NCI-H2171 treated with DMSO at 0.1 percent for 48 hours (cell line): Measurements from ENCODE around the gene TLL1.

ENCODE experiments used
- DNase-seq: peaks from one replicate; lab custom pipeline; 2025; lab: John Stamatoyannopoulos, UW

TLL1 gene

GRCh38 chr4:165894159-165894558 lies 21.1 kb downstream of the TLL1 start:
- no peak for DNase-seq

GRCh38 chr4:165905405-165906027 lies 32.5 kb downstream of the TLL1 start:
- DNase-seq, result no peak

DNA sequence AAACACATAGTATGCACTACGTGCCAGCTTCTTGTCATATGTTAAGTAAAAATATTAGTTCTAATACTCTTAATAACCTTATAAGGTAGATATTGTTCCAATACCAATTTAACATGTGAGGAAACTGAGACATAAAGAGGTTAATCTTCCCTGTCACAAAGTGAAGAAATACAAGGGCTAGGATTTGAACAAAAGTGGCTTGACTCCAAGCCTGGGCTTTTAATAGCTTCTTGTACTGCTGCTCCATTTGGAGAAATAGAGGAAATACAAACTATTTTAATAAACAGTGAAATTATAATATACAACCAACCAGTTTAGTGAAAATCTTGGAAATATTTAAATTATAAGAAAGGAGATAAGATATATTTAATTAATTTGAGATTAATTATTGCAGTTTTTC lies 33.2 kb downstream of the TLL1 start:
- no peak for DNase-seq

GRCh38 chr4:165909947-165910346 lies 36.9 kb downstream of the TLL1 start:
- DNase-seq, result no peak

DNA sequence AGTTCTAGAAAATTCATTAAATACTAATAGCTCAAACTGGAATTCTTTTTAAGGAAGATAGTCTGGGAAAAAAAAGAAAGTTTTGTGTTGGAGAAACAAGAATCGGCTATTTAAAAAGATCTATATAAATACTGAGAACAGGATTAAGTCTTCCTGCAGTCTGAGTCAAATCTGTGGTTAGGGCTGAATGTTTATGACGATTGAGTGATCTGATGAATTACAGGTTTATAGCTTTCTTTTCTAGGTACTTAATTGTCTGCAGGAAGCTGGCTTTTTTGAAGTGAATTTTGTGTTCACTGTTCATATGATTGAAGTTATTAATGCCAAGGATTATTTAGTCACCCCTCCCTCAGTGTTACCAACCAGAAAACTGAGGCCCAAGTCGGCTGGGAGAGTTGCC lies 42.2 kb downstream of the TLL1 start:
- no peak for DNase-seq

DNA sequence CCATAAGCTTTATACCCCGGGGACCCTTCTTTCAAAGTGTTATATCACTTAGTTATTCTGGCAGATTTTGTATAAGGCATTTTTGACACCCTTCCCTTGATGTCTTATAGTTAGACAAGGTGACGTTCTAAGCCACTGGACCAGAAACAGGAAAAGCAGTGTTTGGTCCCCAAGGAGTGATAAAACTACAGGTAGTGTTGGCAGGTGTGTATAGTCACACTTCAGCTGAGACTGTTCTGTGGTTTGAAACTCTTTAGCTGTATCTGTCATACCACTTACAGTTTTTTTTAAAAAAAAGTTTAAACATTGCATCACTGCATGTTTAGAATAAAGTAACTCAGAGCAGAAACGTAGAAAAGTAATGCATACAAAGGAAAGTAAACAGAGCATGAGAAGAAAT lies 48.5 kb downstream of the TLL1 start:
- DNase-seq, result peak; percentile 3

GRCh38 chr4:165922747-165923146 lies 49.7 kb downstream of the TLL1 start:
- DNase-seq, result no peak

DNA sequence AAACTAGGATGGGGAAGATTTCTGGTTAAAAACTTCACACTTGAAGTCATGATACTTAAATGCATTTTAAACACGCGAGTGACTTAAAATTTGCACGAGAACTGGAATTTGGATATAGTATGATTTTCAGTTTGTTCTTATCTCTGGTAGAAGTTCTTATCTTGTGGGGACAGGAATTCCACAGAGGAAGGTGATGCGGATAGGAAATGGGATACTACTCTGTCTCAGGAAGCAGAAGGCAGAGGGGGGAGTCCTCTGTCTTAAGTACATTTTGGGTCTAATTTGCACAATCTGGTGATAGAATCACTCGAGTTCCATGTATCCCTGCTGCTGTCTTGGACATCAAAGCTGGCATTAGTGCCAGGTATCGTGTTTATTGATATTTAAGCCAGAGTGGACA lies 53.3 kb downstream of the TLL1 start:
- DNase-seq, result no peak

DNA sequence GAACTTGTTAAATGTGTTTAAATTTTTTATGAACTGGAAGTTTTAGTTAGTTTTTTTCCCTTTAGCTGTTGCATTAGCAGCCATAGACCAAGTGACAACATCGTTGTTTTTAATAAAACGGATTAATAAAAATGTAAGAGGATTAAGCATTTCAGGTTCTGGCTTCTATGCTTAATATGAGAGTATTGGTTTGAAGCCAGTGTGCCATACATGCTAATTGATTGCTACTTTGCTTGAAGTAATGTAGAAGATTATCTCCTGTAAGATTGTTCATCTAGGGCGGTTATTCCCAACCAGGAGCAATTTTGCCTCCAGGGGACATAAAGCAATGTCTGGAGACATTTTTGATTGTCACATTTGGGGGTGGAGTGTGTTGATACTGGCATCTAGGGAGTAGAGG lies 54.3 kb downstream of the TLL1 start:
- no peak for DNase-seq

- no peak for DNase-seq
These were observed 54.8 kb downstream of the TLL1 start for GRCh38 chr4:165927815-165928214.

DNA sequence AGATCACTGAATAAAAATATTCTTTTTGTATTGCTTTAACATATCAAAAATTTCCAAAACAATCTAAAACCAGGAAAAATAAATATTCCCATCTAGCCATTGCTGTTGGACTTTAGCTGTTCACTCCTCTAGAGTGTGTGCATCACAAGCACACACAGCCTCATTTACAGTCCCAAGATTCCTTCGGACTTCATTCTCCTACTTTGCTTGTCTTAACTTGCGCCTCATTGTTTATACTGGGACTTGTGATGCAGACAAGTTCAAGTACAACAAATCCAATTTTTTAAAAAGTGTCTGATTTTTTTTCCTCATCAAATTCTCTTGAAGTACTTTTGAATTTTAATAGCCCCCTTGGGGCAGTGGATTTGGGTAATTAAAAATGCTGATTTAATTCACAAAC lies 55.6 kb downstream of the TLL1 start:
- no peak for DNase-seq

DNA sequence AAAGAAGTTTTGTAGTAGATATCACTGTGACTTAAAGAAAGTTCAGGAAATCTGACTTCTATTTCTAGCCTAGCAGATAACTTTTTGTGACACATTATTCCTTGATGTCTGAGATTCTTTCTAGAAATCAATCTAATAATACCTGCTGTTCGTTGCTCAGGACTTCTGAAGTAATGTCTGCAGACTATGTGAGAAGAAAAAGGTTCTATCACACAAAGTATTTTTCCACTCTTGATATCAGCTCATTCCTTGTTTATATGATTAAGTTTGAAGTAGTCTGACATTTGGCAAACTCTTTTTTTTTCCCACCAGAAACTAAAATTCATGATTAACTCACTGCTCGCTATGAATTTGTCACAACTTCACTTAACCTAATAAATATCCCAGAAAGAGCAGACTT lies 56.6 kb downstream of the TLL1 start:
- no peak for DNase-seq

- no peak for DNase-seq
These were observed 58.7 kb downstream of the TLL1 start for GRCh38 chr4:165931741-165932140.

DNA sequence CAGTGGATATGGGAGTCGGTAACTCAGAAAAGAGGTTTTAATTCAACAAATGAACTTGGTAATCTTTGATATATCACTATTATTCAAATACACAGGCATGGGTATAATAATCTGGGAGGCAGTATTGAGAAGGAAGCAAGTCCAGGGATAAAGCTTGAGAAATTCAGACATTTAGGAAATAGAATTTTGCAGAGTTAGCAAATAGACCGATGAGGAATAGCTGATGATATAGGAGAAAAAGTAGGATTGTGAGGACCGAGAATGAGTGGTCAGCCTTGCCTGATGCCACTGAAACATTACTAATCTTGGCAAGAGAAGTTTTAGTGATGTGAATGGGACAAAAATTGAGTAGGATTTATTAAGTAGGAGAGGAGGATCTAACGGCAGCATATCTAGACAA lies 71.9 kb downstream of the TLL1 start:
- DNase-seq, result no peak

DNA sequence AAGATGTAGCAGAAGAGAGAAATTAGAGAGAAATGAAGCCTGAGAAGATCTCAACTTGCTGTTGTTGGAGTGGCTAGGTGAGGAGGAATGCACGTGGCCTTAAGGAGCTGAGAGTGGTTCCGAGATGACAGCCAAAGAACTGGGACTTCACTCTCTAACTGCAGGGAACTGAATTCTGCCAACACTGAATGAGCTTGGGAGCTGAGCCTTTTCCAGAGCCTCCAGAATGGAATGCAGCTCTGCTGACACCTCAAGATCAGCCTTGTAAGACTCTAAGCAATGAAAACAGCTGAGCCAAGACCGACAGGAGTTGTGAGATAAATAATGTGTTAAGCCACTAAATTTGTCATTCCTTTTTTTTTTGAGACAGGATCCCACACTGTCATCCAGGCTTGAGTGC lies 73.0 kb downstream of the TLL1 start:
- DNase-seq, result no peak

DNA sequence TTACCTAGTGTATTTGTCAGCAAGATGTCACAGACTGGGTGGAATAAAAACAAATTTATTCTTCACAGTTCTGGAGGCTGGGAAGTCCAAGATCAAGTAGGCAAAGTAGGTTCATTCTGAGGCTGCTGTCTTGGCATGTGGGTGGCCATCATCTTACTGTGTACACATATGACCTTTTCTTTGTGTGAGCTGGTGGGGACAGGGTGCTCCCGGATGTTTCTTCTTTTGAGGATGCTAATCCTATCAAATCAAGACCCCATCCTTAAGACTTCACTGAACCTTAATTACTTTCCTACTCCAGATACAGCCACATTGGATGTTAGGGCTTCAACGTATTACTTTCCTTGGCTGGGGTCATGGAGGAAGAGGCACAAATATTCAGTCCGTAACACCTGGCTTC lies 74.0 kb downstream of the TLL1 start:
- no peak for DNase-seq

- DNase-seq, result peak; percentile 54
These were observed 80.1 kb downstream of the TLL1 start for GRCh38 chr4:165953181-165953580.

DNA sequence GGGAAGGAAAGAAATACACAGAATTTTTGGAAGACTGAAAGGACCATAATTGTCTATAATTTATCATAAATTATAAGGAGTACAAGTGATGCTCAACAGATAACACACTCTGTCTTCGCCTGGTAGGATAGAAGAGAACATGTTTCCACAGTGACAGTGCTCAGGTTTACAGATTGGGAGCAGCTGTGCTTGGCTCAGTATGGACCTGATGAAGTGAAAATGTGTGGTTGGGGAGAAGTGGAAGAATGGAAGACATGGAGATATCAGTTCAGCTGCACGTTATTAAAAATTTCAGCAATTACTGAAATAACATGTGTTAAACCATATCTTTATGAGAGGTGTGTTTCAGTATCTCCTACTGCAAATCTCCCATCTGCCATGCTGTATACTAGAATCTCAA lies 90.6 kb downstream of the TLL1 start:
- no peak for DNase-seq

- no peak for DNase-seq
These were observed 91.6 kb downstream of the TLL1 start for GRCh38 chr4:165964591-165964990.

DNA sequence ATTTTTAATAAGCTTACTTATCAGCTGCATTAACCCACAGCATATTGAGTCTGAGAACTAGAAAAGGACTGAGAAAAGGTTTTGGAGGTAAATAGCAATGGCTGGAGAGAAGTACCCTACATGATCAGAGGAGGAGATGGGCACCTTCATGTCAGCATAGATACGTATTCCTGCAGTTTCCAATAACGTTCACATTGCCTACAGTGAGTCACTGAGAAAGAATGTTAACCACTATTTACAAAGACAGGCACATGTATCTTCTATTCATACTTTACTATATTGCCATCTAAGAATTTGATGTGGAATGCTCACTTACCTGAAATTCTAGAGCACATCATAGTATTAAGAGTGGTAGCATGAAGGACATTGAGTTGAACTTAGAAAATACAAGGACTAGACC lies 92.5 kb downstream of the TLL1 start:
- DNase-seq, result no peak

GRCh38 chr4:165966833-165967232 lies 93.8 kb downstream of the TLL1 start:
- no peak for DNase-seq

DNA sequence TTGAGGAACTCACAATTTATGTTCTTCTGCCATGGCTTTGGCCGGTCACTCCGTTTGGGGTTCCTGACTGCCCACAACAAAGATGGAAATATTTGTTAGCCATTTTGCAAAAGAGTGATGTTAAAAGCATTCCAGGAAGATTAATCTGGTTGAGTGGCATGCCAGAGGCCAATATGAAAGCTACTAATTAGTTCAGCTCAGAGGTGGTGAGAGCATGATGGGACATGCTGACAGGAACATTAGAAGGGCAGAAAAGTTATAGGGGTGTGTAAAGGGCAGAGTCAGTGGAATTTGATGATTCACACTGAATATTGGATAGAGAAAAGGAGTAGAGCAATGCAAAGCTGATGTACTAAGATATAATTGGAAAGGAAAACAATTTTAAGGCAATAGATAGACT lies 94.4 kb downstream of the TLL1 start:
- no peak for DNase-seq

DNA sequence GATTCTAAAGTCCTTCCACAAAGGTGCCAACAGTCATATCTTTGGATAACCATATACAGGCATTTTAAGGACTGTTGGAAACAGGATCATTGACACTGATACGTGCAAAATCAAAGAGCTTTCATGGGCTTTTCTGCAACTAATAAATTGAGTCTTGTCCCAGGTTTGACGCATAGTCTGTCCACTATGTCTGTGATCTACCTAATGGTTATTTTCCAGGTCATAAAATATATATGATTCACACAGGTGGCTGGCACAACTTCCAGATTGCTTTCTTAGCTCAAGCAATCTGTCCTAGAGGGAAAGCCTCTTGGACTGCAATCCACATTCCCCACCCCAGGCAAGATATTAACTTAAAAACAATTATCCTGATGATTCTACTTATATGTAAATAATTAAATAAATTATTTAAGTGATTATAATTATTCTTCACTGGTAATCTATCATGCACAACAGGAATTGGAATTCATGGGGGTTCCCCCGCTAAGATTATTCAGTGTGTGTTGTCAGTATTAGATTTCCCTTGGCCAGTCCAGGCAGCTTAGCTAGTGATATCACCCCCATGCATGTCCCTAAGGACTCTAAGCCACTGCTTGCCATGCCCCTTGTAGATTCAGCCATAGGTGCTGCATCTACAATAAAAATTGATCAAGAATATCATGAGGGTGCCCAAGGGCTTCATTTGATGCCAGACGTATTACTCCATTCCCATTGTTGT lies 97.8 kb downstream of the TLL1 start:
- no peak for DNase-seq

DNA sequence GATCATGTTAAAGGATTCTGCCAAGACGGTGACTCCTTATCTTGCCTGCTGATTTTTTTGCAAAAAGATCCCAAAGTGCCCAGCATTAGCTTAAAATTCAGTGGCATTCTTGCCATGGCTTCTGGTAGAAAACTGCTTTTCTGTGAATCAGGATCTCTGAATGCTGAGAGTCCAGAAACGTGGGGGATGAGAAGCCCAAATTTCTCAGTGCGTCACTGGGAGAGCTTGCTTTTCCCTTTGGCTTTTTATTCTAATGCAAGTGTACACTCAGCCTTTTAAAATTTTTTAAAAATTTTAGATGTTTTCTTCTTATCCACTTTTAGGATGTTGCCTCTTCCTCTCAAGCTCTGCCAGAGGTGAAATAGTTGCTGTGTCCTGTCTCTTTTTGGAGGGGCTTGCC lies 98.4 kb downstream of the TLL1 start:
- DNase-seq, result no peak
